Colonic mucosa (tissue), 4 donors: ENCODE results near the gene STKLD1. TPM values are rescaled to one million over a fixed set of nuclear protein-coding genes. Genes with fewer than 3 reads are reported as not detected.

Experiments used
- DNase-seq: peaks from one replicate; pipeline ENCODE4 v3.0.0-alpha.2; 2020
- H3K27ac ChIP-seq: fragments of 200-600 bp; one replicate; pipeline ENCODE4 v1.8.0; 2021
- H3K27me3 ChIP-seq: fragments of 200-600 bp; one replicate; pipeline ENCODE4 v1.8.0; 2021
- H3K36me3 ChIP-seq: fragments of 200-600 bp; one replicate; pipeline ENCODE4 v1.8.0; 2021
- H3K4me1 ChIP-seq: fragments of 200-600 bp; one replicate; pipeline ENCODE4 v1.8.0; 2021; ENCODE audit warnings: mild to moderate bottlenecking
- H3K4me3 ChIP-seq: fragments of 200-600 bp; one replicate; pipeline ENCODE4 v1.8.0; 2021
- H3K9ac ChIP-seq, 2 donors: one replicate each; pipeline ENCODE4 v1.7.0; 2013; ENCODE audit warnings: control low read depth in 2 of 2, low read depth in 2 of 2, low read length in 2 of 2
- H3K9me3 ChIP-seq: fragments of 200-600 bp; one replicate; pipeline ENCODE4 v1.8.0; 2021
- CTCF ChIP-seq: fragments of 200-600 bp; IDR thresholded peaks from one replicate; pipeline ENCODE4 v1.8.0; 2022; ENCODE audit warnings: antibody characterized with exemption, mild to moderate bottlenecking
- intact Hi-C: fragments of 100-400 bp; cut with DNase I; formaldehyde crosslinking; loops from one replicate; pipeline ENCODE4 v1.14.1; 2022
- total RNA-seq, 2 donors: library from RNA; stranded (reverse); fragmentation: NEBNext Ultra II Directional in 1 of 2; extraction: Animal tissue kit (Norgen Biotek cat#: 25700) in 1 of 2; gene quantifications; one replicate each; pipeline ENCODE4 v1.2.1, GENCODE V29; 2021
- donor health status: healthy.
- donor health status: DM: no; HTN: no; CAD: no.
- donor health status: DM: no; HTN: no; CAD: no.

The STKLD1 gene
- total RNA-seq, 2 donors from 2014 or later: 0.45 TPM; not detected in 1

GRCh38 chr9:133396952-133397351, 20.8 kb downstream of the STKLD1 start:
- no peaks in the 10 kb centered on the region for H3K27me3 ChIP-seq
- intact Hi-C loops: no loop called here
- TF ChIP-seq CTCF: no peak
- no peaks in the 10 kb centered on the region for H3K4me1 ChIP-seq
- H3K4me3 ChIP-seq: no peak overlapping the region
- H3K9ac ChIP-seq: no peak overlapping the region
- DNase-seq: no peak
- no peaks in the 10 kb centered on the region for H3K36me3 ChIP-seq
- no peaks in the 10 kb centered on the region for H3K9me3 ChIP-seq
- no peak overlapping the region for H3K27ac ChIP-seq

GRCh38 chr9:133397370-133397769, 21.2 kb downstream of the STKLD1 start:
- Histone ChIP-seq H3K27me3 (no peaks in the 10 kb centered on the region), H3K27ac (no peak overlapping the region), H3K9ac (no peak overlapping the region), H3K4me1 (no peaks in the 10 kb centered on the region), H3K4me3 (no peak overlapping the region), H3K9me3 (no peaks in the 10 kb centered on the region), H3K36me3 (no peaks in the 10 kb centered on the region)
- no peak for TF ChIP-seq CTCF
- intact Hi-C loops: no loop called here
- DNase-seq: no peak

- Histone ChIP-seq H3K27ac (no peak overlapping the region), H3K36me3 (no peaks in the 10 kb centered on the region), H3K9me3 (no peaks in the 10 kb centered on the region), H3K4me3 (no peak overlapping the region), H3K4me1 (no peaks in the 10 kb centered on the region), H3K9ac (no peak overlapping the region), H3K27me3 (no peaks in the 10 kb centered on the region)
- intact Hi-C loops: no loop called here
- TF ChIP-seq CTCF: no peak
- no peak for DNase-seq
Measured at GRCh38 chr9:133397895-133398294, 21.7 kb downstream of the STKLD1 start.

GRCh38 chr9:133400292-133400691, 24.1 kb downstream of the STKLD1 start:
- Histone ChIP-seq H3K4me1 (no peaks in the 10 kb centered on the region), H3K9me3 (no peaks in the 10 kb centered on the region), H3K4me3 (no peak overlapping the region), H3K27ac (no peak overlapping the region), H3K36me3 (no peaks in the 10 kb centered on the region), H3K9ac (no peak overlapping the region), H3K27me3 (no peaks in the 10 kb centered on the region)
- intact Hi-C loops: no loop called here
- no peak for TF ChIP-seq CTCF
- no peak for DNase-seq

GRCh38 chr9:133401588-133401987, 25.4 kb downstream of the STKLD1 start:
- no peak for TF ChIP-seq CTCF
- H3K9ac ChIP-seq: no peak overlapping the region
- intact Hi-C loops: no loop called here
- H3K9me3 ChIP-seq: no peaks in the 10 kb centered on the region
- no peaks in the 10 kb centered on the region for H3K27me3 ChIP-seq
- no peaks in the 10 kb centered on the region for H3K4me1 ChIP-seq
- H3K4me3 ChIP-seq: no peak overlapping the region
- no peak for DNase-seq
- no peak overlapping the region for H3K27ac ChIP-seq
- H3K36me3 ChIP-seq: no peaks in the 10 kb centered on the region

GRCh38 chr9:133402689-133403088, 26.5 kb downstream of the STKLD1 start:
- Histone ChIP-seq H3K36me3 (no peaks in the 10 kb centered on the region), H3K4me3 (no peak overlapping the region), H3K9ac (no peak overlapping the region), H3K4me1 (no peaks in the 10 kb centered on the region), H3K9me3 (no peaks in the 10 kb centered on the region), H3K27me3 (no peaks in the 10 kb centered on the region), H3K27ac (no peak overlapping the region)
- no peak for DNase-seq
- intact Hi-C loops: no loop called here
- no peak for TF ChIP-seq CTCF
